Stimulated activated naive CD8-positive, alpha-beta T cell treated with anti-CD3 and anti-CD28 coated beads, Interleukin-15, Interleukin-2, amounts not matched to agents 100 ng/mL and 50 ng/mL, for 24 hours (primary cell): ENCODE data around the gene SLPI.

ENCODE experiments used
- H3K27ac Mint-ChIP-seq: one replicate; pipeline ENCODE4 v1.8.0; 2021; ENCODE audit warnings: mild to moderate bottlenecking, mixed read lengths
- H3K27me3 Mint-ChIP-seq: one replicate; pipeline ENCODE4 v1.8.0; 2021; ENCODE audit warnings: mixed read lengths
- H3K36me3 Mint-ChIP-seq: one replicate; pipeline ENCODE4 v1.8.0; 2021; ENCODE audit warnings: low read depth, mixed read lengths
- H3K4me1 Mint-ChIP-seq: one replicate; pipeline ENCODE4 v1.8.0; 2021; ENCODE audit warnings: low read depth, mixed read lengths
- H3K4me3 Mint-ChIP-seq: one replicate; pipeline ENCODE4 v1.8.0; 2021; ENCODE audit warnings: mild to moderate bottlenecking, mixed read lengths
- H3K9me3 Mint-ChIP-seq: one replicate; pipeline ENCODE4 v1.8.0; 2021; ENCODE audit warnings: mixed read lengths

The SLPI gene

GRCh38 chr20:45288860-45289259, 34.5 kb upstream of the SLPI start:
- no peaks in the 10 kb centered on the region for H3K36me3 Mint-ChIP-seq
- no peak overlapping the region for H3K4me3 Mint-ChIP-seq
- no peak overlapping the region for H3K27ac Mint-ChIP-seq
- no peaks in the 10 kb centered on the region for H3K9me3 Mint-ChIP-seq
- peaks cover 47% of the 10 kb centered on the region for H3K27me3 Mint-ChIP-seq
- peaks cover 6% of the 10 kb centered on the region for H3K4me1 Mint-ChIP-seq

GRCh38 chr20:45288376-45288775, 34.0 kb upstream of the SLPI start:
- Mint-ChIP-seq H3K36me3 (no peaks in the 10 kb centered on the region), H3K4me3 (no peak overlapping the region), H3K9me3 (no peaks in the 10 kb centered on the region), H3K27ac (no peak overlapping the region), H3K4me1 (peaks cover 4% of the 10 kb centered on the region), H3K27me3 (peaks cover 49% of the 10 kb centered on the region)

GRCh38 chr20:45283551-45284057, 29.2 kb upstream of the SLPI start:
- Mint-ChIP-seq H3K4me3 (no peak overlapping the region), H3K9me3 (no peaks in the 10 kb centered on the region), H3K27me3 (peaks cover 42% of the 10 kb centered on the region), H3K27ac (no peak overlapping the region), H3K4me1 (no peaks in the 10 kb centered on the region), H3K36me3 (no peaks in the 10 kb centered on the region)

GRCh38 chr20:45282700-45283550, 28.6 kb upstream of the SLPI start:
- Mint-ChIP-seq H3K36me3 (no peaks in the 10 kb centered on the region), H3K27me3 (peaks cover 37% of the 10 kb centered on the region), H3K4me3 (no peak overlapping the region), H3K27ac (no peak overlapping the region), H3K4me1 (no peaks in the 10 kb centered on the region), H3K9me3 (no peaks in the 10 kb centered on the region)

GRCh38 chr20:45279992-45280391, 25.6 kb upstream of the SLPI start:
- H3K4me1 Mint-ChIP-seq = no peaks in the 10 kb centered on the region
- H3K27ac Mint-ChIP-seq = no peak overlapping the region
- H3K4me3 Mint-ChIP-seq = no peak overlapping the region
- H3K27me3 Mint-ChIP-seq = peaks cover 46% of the 10 kb centered on the region
- H3K9me3 Mint-ChIP-seq = no peaks in the 10 kb centered on the region
- no peaks in the 10 kb centered on the region for H3K36me3 Mint-ChIP-seq

GRCh38 chr20:45275338-45275737, 21.0 kb upstream of the SLPI start:
- H3K36me3 Mint-ChIP-seq = no peaks in the 10 kb centered on the region
- H3K27me3 Mint-ChIP-seq = peaks cover 65% of the 10 kb centered on the region

GRCh38 chr20:45269754-45270270, 15.4 kb upstream of the SLPI start:
- H3K36me3 Mint-ChIP-seq = no peaks in the 10 kb centered on the region
- no peak overlapping the region for H3K27ac Mint-ChIP-seq
- no peaks in the 10 kb centered on the region for H3K9me3 Mint-ChIP-seq
- no peaks in the 10 kb centered on the region for H3K4me1 Mint-ChIP-seq
- H3K27me3 Mint-ChIP-seq = peaks cover 52% of the 10 kb centered on the region
- H3K4me3 Mint-ChIP-seq = no peak overlapping the region

More at GRCh38 chr20:45275338-45275737, 21.0 kb upstream of the SLPI start:
- Mint-ChIP-seq H3K4me3 (no peak overlapping the region), H3K27ac (no peak overlapping the region), H3K9me3 (no peaks in the 10 kb centered on the region), H3K4me1 (no peaks in the 10 kb centered on the region)

- Mint-ChIP-seq H3K36me3 (no peaks in the 10 kb centered on the region), H3K27ac (no peak overlapping the region), H3K27me3 (peaks cover 45% of the 10 kb centered on the region), H3K9me3 (no peaks in the 10 kb centered on the region), H3K4me1 (no peaks in the 10 kb centered on the region), H3K4me3 (no peak overlapping the region)
Observed at GRCh38 chr20:45269056-45269455, 14.7 kb upstream of the SLPI start.

- Mint-ChIP-seq H3K4me3 (no peak overlapping the region), H3K4me1 (no peaks in the 10 kb centered on the region), H3K9me3 (no peaks in the 10 kb centered on the region), H3K27ac (no peak overlapping the region), H3K27me3 (peaks cover 40% of the 10 kb centered on the region), H3K36me3 (no peaks in the 10 kb centered on the region)
Observed at GRCh38 chr20:45268531-45268930, 14.2 kb upstream of the SLPI start.

GRCh38 chr20:45266977-45267376, 12.6 kb upstream of the SLPI start:
- Mint-ChIP-seq H3K27me3 (peaks cover 39% of the 10 kb centered on the region), H3K9me3 (no peaks in the 10 kb centered on the region), H3K4me3 (no peak overlapping the region), H3K36me3 (no peaks in the 10 kb centered on the region), H3K27ac (no peak overlapping the region), H3K4me1 (no peaks in the 10 kb centered on the region)

GRCh38 chr20:45263556-45264266, 9.3 kb upstream of the SLPI start:
- no peaks in the 10 kb centered on the region for H3K4me1 Mint-ChIP-seq
- H3K36me3 Mint-ChIP-seq = no peaks in the 10 kb centered on the region
- H3K27me3 Mint-ChIP-seq = peaks cover 44% of the 10 kb centered on the region
- no peaks in the 10 kb centered on the region for H3K9me3 Mint-ChIP-seq
- H3K27ac Mint-ChIP-seq = no peak overlapping the region
- H3K4me3 Mint-ChIP-seq = no peak overlapping the region

- Mint-ChIP-seq H3K9me3 (no peaks in the 10 kb centered on the region), H3K27me3 (peaks cover 40% of the 10 kb centered on the region), H3K4me1 (no peaks in the 10 kb centered on the region), H3K27ac (no peak overlapping the region), H3K36me3 (no peaks in the 10 kb centered on the region), H3K4me3 (no peak overlapping the region)
Observed at GRCh38 chr20:45258664-45259063, 4.3 kb upstream of the SLPI start.

- Mint-ChIP-seq H3K36me3 (no peaks in the 10 kb centered on the region), H3K4me3 (no peak overlapping the region), H3K9me3 (no peaks in the 10 kb centered on the region), H3K27ac (no peak overlapping the region), H3K4me1 (no peaks in the 10 kb centered on the region), H3K27me3 (peaks cover 44% of the 10 kb centered on the region)
Observed at GRCh38 chr20:45258259-45258658, 3.9 kb upstream of the SLPI start.

GRCh38 chr20:45257711-45258110, 3.3 kb upstream of the SLPI start:
- no peak overlapping the region for H3K4me3 Mint-ChIP-seq
- no peaks in the 10 kb centered on the region for H3K36me3 Mint-ChIP-seq
- H3K4me1 Mint-ChIP-seq = no peaks in the 10 kb centered on the region
- H3K9me3 Mint-ChIP-seq = no peaks in the 10 kb centered on the region
- H3K27me3 Mint-ChIP-seq = peaks cover 41% of the 10 kb centered on the region
- H3K27ac Mint-ChIP-seq = no peak overlapping the region

GRCh38 chr20:45257161-45257560, 2.8 kb upstream of the SLPI start:
- Mint-ChIP-seq H3K27ac (no peak overlapping the region), H3K9me3 (no peaks in the 10 kb centered on the region), H3K27me3 (peaks cover 39% of the 10 kb centered on the region), H3K4me1 (no peaks in the 10 kb centered on the region), H3K36me3 (no peaks in the 10 kb centered on the region), H3K4me3 (no peak overlapping the region)
